Activated CD8-positive, alpha-beta memory T cell treated with anti-CD3 and anti-CD28 coated beads for 48 hours (primary cell): ENCODE measurements around the gene ABR.
"Not testable (repeated sequence)": the region's sequence is repeated elsewhere in the genome, so short reads cannot be mapped to it uniquely, and the experiment has no call there.

Experiments used
- DNase-seq, 3 experiments: peaks; one replicate each; pipeline ENCODE4 v3.0.0-alpha.2; 2020; ENCODE audit warnings: low read depth in 2 of 3, low spot score in 2 of 3

Gene ABR

GRCh38 chr17:1122533-1123392 lies 57.0 kb downstream of the ABR start:
- peak; percentile 57 to 83 (median 82) for DNase-seq

- DNase-seq: not testable (repeated sequence)
Observed at GRCh38 chr17:1121442-1121817, 58.4 kb downstream of the ABR start.

- DNase-seq: no peak
Observed at GRCh38 chr17:1120596-1121441, 59.0 kb downstream of the ABR start.

- no peak for DNase-seq
Observed at GRCh38 chr17:1119924-1120323, 59.9 kb downstream of the ABR start.

- DNase-seq: no peak
Observed at GRCh38 chr17:1116602-1117001, 63.2 kb downstream of the ABR start.

GRCh38 chr17:1112875-1113274 lies 66.9 kb downstream of the ABR start:
- no peak for DNase-seq

GRCh38 chr17:1111599-1112443 lies 68.0 kb downstream of the ABR start:
- DNase-seq: no peak

- DNase-seq: no peak
Observed at GRCh38 chr17:1110862-1111598, 68.8 kb downstream of the ABR start.

- DNase-seq: no peak
Observed at GRCh38 chr17:1110541-1110861, 69.3 kb downstream of the ABR start.

- peak in 2 of 3 experiments; percentile 22 to 40 for DNase-seq
Observed at GRCh38 chr17:1109606-1110540, 69.9 kb downstream of the ABR start.

- DNase-seq: peak in 2 of 3 experiments; percentile 50 to 52
Observed at GRCh38 chr17:1108765-1109605, 70.8 kb downstream of the ABR start.

- no peak for DNase-seq
Observed at GRCh38 chr17:1108478-1108764, 71.4 kb downstream of the ABR start.

GRCh38 chr17:1107777-1108477 lies 71.9 kb downstream of the ABR start:
- DNase-seq: no peak

- DNase-seq: no peak
Observed at GRCh38 chr17:1107083-1107776, 72.6 kb downstream of the ABR start.

GRCh38 chr17:1104222-1104621 lies 75.6 kb downstream of the ABR start:
- DNase-seq: no peak

GRCh38 chr17:1100382-1100781 lies 79.4 kb downstream of the ABR start:
- DNase-seq: no peak

- DNase-seq: no peak
Observed at GRCh38 chr17:1099242-1099641, 80.5 kb downstream of the ABR start.
